AG09309 (cell line): ENCODE data around the gene LCE2C.
"Not testable (repeated sequence)": the region's sequence is repeated elsewhere in the genome, so short reads cannot be mapped to it uniquely, and the experiment has no call there.

Source experiments
- DNase-seq: peaks from one replicate; pipeline ENCODE4 v3.0.0-alpha.2; 2010; ENCODE audit warnings: low read depth
- H3K4me3 ChIP-seq: 2 replicates; pipeline ENCODE4 v1.5.1; 2011; ENCODE audit warnings: mild to moderate bottlenecking, low read depth, low read length, moderate library complexity; ENCODE audit not compliant: control insufficient read depth
- CTCF ChIP-seq: IDR thresholded peaks from 2 replicates; pipeline ENCODE4 v1.5.1; 2011; ENCODE audit warnings: mild to moderate bottlenecking, low read depth, low read length, inconsistent platforms; ENCODE audit not compliant: insufficient read depth, control insufficient read depth; ENCODE audit errors: missing control alignments

Gene LCE2C

GRCh38 chr1:152673016-152673415 is 2.1 kb upstream of the LCE2C start:
- H3K4me3 ChIP-seq, result no peak overlapping the region
- no peak for TF ChIP-seq CTCF
- DNase-seq, result no peak

GRCh38 chr1:152679459-152679858 is 4.4 kb downstream of the LCE2C start:
- TF ChIP-seq CTCF, result no peak
- DNase-seq, result no peak
- no peak overlapping the region for H3K4me3 ChIP-seq

- no peak overlapping the region for H3K4me3 ChIP-seq
- no peak for DNase-seq
- no peak for TF ChIP-seq CTCF
Observed at GRCh38 chr1:152681616-152682015, 6.5 kb downstream of the LCE2C start.

GRCh38 chr1:152683846-152684245 is 8.8 kb downstream of the LCE2C start:
- TF ChIP-seq CTCF, result no peak
- no peak for DNase-seq
- no peak overlapping the region for H3K4me3 ChIP-seq

GRCh38 chr1:152685823-152686222 is 10.7 kb downstream of the LCE2C start, which contains the start of gene LCE2B:
Gene LCE2B, plus strand, starts transcription at chr1:152686123. Its CDS starts 721 bp downstream, at chr1:152686844.
- not testable (repeated sequence) for DNase-seq, H3K4me3 ChIP-seq

- no peak for DNase-seq
- TF ChIP-seq CTCF, result no peak
- H3K4me3 ChIP-seq, result no peak within 1 kb of the TSS
Observed at GRCh38 chr1:152697701-152698600, 22.9 kb downstream of the LCE2C start, which contains the start of gene LCE2A. Gene LCE2A, plus strand, starts transcription at chr1:152698345. Its CDS starts 557 bp downstream, at chr1:152698902.

GRCh38 chr1:152699746-152700145 is 24.7 kb downstream of the LCE2C start:
- no peak for TF ChIP-seq CTCF
- DNase-seq, result no peak
- H3K4me3 ChIP-seq, result no peak overlapping the region
